ENCODE results near the gene OR13A1. TPM values are rescaled to one million over a fixed set of nuclear protein-coding genes. Genes with fewer than 3 reads are reported as not detected.
"Not testable (repeated sequence)": the region's sequence is repeated elsewhere in the genome, so short reads cannot be mapped to it uniquely, and the experiment has no call there.

Gene OR13A1
- total RNA-seq, 1 donor = not detected

DNA sequence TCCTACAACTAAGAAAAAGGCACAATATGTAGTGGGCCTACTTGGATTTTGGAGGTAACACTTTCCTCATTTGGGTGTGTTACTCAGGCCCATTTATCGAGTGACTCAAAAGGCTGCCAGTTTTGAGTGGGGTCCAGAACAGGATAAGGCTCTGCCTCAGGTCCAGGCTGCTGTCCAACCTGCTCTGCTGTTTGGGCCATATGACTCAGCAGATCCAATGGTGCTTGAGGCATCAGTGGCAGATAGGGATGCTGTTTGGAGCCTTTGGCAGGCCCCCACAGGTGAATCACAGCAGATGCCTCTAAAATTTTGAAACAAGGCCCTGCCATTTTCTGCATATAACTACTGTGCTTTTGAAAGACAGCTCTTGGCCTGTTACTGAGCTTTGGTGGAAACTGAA, 24.5 kb upstream of the OR13A1 start:
- no peak for TF ChIP-seq CTCF (IDR thresholded peaks at IDR 0.05; ENCODE audit: insufficient read depth, low read length)
- no peak overlapping the region for H3K4me3 ChIP-seq (ENCODE audit: low read depth, low read length)
- no peak for DNase-seq (ENCODE audit: low read depth)

DNA sequence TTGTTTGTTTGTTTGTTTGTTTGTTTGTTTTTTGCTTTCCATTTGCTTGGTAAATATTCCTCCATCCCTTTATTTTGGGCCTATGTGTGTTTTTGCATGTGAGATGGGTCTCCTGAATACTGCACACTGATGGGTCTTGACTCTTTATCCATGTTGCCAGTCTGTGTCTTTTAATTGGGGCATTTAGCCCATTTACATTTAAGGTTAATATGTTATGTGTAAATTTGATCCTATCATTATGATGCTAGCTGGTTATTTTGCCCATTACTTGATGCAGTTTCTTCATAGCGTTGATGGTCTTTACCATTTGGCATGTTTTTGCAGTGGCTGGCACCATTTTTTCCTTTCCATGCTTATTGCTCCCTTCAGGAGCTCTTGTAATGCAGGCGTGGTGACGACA, 16.4 kb upstream of the OR13A1 start:
- not testable (repeated sequence) for DNase-seq (ENCODE audit: low read depth); H3K4me3 ChIP-seq (ENCODE audit: low read depth, low read length)

DNA sequence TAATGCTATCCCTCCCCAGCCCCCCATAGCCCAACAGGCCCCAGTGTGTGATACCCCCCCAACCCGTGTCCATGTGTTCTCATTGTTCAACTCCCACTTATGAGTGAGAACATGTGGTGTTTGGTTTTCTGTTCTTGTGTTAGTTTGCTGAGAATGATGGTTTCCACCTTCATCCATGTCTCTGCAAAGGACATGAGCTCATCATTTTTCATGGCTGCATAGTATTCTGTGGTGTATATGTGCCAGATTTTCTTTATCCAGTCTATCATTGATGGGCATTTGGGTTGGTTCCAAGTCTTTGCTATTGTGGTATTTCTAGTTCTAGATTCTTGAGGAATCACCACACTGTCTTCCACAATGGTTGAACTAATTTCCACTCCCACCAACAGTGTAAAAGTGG, 11.5 kb upstream of the OR13A1 start:
- not testable (repeated sequence) for DNase-seq (ENCODE audit: low read depth); H3K4me3 ChIP-seq (ENCODE audit: low read depth, low read length)

DNA sequence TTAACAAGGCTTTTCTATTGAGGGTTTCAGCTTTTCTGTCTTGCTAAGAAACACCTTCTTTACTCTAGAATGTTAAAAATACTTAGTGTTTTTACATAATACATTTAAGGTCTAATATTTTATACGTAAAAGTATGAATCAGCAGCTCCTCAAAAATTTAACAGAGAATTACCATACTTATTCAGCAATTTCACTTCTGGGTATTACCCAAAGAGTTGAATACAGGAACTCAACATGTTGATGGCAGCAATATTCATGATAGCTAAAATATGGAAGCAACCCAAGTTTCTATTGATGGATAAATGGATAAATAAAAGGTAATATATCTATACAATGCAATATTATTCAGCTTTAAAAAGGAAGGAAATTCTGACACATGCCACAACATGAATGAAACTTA, 9.7 kb upstream of the OR13A1 start:
- no peak for DNase-seq (ENCODE audit: low read depth)
- H3K4me3 ChIP-seq (ENCODE audit: low read depth, low read length) = no peak overlapping the region
- no peak for TF ChIP-seq CTCF (IDR thresholded peaks at IDR 0.05; ENCODE audit: insufficient read depth, low read length)

DNA sequence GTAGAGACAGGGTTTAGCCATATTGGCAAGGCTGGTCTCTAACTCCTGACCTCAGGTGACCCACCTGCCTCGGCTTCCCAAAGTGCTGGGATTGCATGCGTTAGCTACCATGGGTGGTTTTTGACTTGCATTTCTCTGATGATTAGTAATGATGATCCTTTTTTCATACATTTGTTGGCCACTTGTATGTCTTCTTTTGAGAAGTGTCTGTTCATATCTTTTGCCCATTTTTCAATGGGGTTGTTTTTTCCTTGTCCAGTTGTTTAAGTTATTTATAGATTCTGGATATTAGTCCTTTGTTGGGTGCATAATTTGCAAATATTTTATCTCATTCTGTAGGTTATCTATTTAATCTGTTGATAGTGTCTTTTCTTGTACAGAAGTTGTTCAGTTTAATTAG, 4.3 kb upstream of the OR13A1 start:
- H3K4me3 ChIP-seq (ENCODE audit: low read depth, low read length) = no peak overlapping the region
- TF ChIP-seq CTCF (IDR thresholded peaks at IDR 0.05; ENCODE audit: insufficient read depth, low read length) = no peak
- no peak for DNase-seq (ENCODE audit: low read depth)

- no peak for DNase-seq (ENCODE audit: low read depth)
- TF ChIP-seq CTCF (IDR thresholded peaks at IDR 0.05; ENCODE audit: insufficient read depth, low read length) = no peak
- H3K4me3 ChIP-seq (ENCODE audit: low read depth, low read length) = no peak overlapping the region
Measured at GRCh38 chr10:45313264-45313873, 2.0 kb downstream of the OR13A1 start.

GRCh38 chr10:45308707-45309106, 6.7 kb downstream of the OR13A1 start:
- no peak for DNase-seq (ENCODE audit: low read depth)
- TF ChIP-seq CTCF (IDR thresholded peaks at IDR 0.05; ENCODE audit: insufficient read depth, low read length) = no peak
- H3K4me3 ChIP-seq (ENCODE audit: low read depth, low read length) = no peak overlapping the region

GRCh38 chr10:45302573-45302972, 12.8 kb downstream of the OR13A1 start:
- TF ChIP-seq CTCF (IDR thresholded peaks at IDR 0.05; ENCODE audit: insufficient read depth, low read length) = no peak
- no peak overlapping the region for H3K4me3 ChIP-seq (ENCODE audit: low read depth, low read length)
- DNase-seq (ENCODE audit: low read depth) = no peak

DNA sequence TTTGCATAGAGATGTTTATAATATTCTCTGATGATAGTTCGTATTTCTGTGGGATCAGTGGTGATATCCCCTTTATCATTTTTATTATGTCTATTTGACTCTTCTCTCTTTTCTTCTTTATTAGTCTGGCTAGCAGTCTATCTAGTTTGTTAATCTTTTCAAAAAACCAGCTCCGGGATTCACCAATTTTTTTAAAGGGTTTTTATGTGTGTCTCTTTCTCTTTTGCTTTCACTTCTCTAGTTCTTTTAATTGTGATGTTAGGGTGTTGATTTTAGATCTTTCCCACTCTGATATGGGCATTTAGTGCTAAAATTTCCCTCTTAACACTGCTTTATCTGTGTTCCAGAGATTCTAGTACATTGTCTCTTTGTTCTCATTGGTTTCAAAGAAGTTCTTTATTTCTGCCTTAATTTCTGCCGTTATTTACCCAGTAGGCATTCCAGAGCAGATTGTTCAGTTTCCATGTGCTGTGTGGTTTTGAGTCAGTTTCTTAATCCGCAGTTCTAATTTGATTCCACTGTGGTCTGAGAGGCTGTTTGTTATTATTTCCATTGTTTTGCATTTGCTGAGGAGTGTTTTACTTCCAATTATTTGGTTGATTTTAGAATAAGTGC, 17.0 kb downstream of the OR13A1 start:
- H3K4me3 ChIP-seq (ENCODE audit: low read depth, low read length); DNase-seq (ENCODE audit: low read depth): not testable (repeated sequence)

All from fibroblast of the aortic adventitia (primary cell).